H1 (cell line): ENCODE data around the gene SLFN14. TPM values are rescaled to one million over a fixed set of nuclear protein-coding genes. Genes with fewer than 3 reads are reported as not detected.

Experiments
- CBX5 ChIP-seq: fragments of 300-800, 300-1000 bp; sonication (generic); IDR thresholded peaks from 2 replicates; pipeline ENCODE4 v1.7.1; 2016; ENCODE audit warnings: antibody characterized with exemption, low read length, low read depth
- CEBPB ChIP-seq: IDR thresholded peaks from 2 replicates; pipeline ENCODE4 v1.6.1; 2012; ENCODE audit warnings: low read depth, low read length
- FOSL1 ChIP-seq: IDR thresholded peaks from 2 replicates; pipeline ENCODE4 v1.6.1; 2011; ENCODE audit warnings: mild to moderate bottlenecking, low read depth, low read length, moderate library complexity; ENCODE audit not compliant: insufficient read depth
- RXRA ChIP-seq: IDR thresholded peaks from 2 replicates; pipeline ENCODE4 v1.6.1; 2011; ENCODE audit warnings: low read depth, mild to moderate bottlenecking, low read length, moderate library complexity; ENCODE audit not compliant: insufficient read depth
- SIRT6 ChIP-seq: IDR thresholded peaks from one replicate; pipeline ENCODE4 v1.7.1; 2012; ENCODE audit warnings: low read length, inconsistent platforms
- polyA plus RNA-seq, 7 experiments: library from polyadenylated mRNA; depleted of rRNA in 3 of 7; stranded (reverse) in 5 of 7; unstranded in 2 of 7; fragments of >200 nt in 5 of 7; fragments of 200-250 nt in 2 of 7; gene quantifications; 1 replicate in 5 of 7; 2 replicates in 1 of 7; 4 replicates in 1 of 7; pipeline versions ENCODE4 v1.2.1 to v1.2.3, GENCODE V29; 2011 to 2013; ENCODE audit warnings: missing spikeins in 2 of 7, mixed read lengths in 2 of 7
- total RNA-seq: library from RNA; stranded (reverse); fragmentation: NEBNext Ultra II Directional; extraction: Animal tissue kit (Norgen Biotek cat#: 25700); gene quantifications from 2 replicates; pipeline ENCODE4 v1.2.1, GENCODE V29; 2021
- TF ChIP-seq, protein P1 (sequence below): IDR thresholded peaks from 2 replicates; pipeline ENCODE4 v1.6.1; 2012; ENCODE audit warnings: low read length, inconsistent platforms

The SLFN14 gene
- total and polyA plus RNA-seq, 2 of the 8 experiments (the other 6 are each of a cell fraction or from before 2014, with no cell fraction given): 0.03 TPM; not detected in 1

DNA sequence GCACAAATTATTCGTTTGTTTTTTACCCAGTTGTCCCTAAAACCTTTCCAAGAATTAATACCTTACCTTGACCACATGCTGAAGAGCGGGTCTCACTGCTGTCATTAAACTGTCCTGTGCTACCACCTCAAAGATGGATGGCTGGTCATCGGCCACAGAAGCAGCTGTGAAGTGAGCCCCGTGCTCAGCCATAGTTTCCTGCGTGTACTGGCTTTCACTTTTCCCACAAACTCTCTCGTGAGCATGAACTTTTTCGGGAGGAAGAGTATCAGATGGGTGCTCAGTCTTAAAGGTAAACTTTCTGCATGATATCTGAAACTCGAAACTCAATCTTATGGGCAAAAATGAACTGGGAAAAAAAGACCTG, 17.2 kb upstream of the SLFN14 start (continued):
- TF ChIP-seq CEBPB: no peak
- no peak for TF ChIP-seq CBX5
- TF ChIP-seq FOSL1: no peak
- TF ChIP-seq, protein P1, sequence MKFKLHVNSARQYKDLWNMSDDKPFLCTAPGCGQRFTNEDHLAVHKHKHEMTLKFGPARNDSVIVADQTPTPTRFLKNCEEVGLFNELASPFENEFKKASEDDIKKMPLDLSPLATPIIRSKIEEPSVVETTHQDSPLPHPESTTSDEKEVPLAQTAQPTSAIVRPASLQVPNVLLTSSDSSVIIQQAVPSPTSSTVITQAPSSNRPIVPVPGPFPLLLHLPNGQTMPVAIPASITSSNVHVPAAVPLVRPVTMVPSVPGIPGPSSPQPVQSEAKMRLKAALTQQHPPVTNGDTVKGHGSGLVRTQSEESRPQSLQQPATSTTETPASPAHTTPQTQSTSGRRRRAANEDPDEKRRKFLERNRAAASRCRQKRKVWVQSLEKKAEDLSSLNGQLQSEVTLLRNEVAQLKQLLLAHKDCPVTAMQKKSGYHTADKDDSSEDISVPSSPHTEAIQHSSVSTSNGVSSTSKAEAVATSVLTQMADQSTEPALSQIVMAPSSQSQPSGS: no peak
- no peak for TF ChIP-seq RXRA
- TF ChIP-seq SIRT6: no peak
